Measurements from ENCODE around the gene TNFSF13.
"Not testable (repeated sequence)": the region's sequence is repeated elsewhere in the genome, so short reads cannot be mapped to it uniquely, and the experiment has no call there.

TNFSF13 gene

DNA sequence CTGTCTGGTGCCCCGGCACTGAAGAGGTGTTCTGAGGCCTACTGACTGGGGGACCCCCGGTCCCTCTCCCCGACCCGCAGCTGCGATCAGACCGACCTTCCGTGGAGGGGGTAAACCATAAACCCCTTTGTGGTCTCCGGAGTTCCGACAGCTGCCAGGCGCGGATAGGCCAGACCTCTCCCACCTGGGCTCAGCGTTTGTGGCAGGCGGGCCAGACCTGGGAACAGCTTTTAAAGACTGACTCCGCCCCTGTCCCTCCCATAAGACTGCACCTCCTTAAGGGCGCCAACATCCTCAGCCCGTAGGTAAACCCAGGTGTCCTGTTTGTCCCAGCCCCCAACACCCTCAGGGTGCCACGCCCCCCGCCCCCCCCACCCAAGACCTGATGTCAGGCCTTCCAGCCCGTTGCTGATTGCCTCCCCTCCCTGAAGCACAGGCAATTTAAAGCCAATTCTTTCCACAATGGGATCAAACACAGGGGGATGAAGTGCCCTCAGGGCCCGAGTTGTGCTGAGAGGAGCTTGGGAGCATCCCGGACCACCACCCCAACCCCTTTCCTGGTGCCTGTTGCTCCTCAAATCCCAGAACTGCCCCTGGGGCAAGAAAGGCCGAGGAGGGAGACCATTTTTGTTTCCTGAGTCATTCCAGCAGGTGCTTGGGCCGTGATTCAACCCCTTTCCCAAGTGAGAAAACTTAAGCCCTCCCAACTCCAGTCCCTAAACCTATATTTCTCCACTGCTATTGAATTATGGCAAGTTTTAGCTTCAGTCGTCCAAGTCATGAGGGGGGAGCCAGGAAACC, 31.5 kb downstream of the TNFSF13 start, which contains the start of gene SOX15:
TSS of gene SOX15 (minus strand) at position 204 of the 801 bp plus-strand sequence. CDS start 418 bp downstream, outside the sequence.
- DNase-seq (ENCODE audit: low read depth in 4 of 4, low spot score in 1 of 4), result no peak

DNA sequence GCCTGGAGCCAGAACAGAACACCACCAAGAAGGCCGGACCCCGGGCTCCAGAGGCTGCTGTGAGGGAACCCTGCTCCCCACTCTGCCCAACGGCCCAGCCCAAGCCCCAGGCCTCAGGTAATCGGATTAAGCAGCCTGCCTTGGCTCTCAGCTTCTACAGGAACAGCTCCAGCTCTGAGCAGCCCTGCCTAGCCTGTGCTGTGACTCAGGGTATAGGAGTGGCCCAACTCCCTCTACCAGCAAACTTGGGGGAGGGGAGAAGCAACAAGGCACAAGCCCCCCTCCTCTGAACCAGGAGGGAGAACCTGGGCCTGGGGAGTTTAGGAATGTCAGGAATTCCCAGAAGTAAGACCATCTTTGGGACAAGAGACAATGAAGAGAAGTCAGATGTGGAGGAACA, 32.2 kb downstream of the TNFSF13 start:
- no peak for DNase-seq (ENCODE audit: low read depth in 4 of 4, low spot score in 1 of 4)

DNA sequence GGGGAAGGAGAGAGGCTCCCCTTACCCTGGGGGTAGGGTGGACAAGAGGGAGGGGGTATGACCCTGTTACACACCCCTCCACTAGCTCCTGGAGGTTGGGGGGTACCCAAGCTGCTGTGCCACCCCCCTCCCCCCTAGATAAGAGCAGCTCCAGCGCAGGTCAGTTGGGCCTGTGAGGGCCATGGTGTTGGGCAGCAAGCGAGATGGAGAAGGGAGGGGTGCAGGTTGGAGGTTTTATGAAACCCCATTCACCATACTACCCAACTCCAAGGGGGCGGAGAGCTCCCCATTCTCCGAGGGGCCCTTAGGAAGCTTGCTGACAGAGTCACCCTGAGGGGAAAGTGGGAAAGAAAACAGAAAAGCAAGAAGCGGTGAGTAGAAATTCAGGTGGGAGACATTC, 33.0 kb downstream of the TNFSF13 start:
- DNase-seq (ENCODE audit: low read depth in 4 of 4, low spot score in 1 of 4), result no peak

DNA sequence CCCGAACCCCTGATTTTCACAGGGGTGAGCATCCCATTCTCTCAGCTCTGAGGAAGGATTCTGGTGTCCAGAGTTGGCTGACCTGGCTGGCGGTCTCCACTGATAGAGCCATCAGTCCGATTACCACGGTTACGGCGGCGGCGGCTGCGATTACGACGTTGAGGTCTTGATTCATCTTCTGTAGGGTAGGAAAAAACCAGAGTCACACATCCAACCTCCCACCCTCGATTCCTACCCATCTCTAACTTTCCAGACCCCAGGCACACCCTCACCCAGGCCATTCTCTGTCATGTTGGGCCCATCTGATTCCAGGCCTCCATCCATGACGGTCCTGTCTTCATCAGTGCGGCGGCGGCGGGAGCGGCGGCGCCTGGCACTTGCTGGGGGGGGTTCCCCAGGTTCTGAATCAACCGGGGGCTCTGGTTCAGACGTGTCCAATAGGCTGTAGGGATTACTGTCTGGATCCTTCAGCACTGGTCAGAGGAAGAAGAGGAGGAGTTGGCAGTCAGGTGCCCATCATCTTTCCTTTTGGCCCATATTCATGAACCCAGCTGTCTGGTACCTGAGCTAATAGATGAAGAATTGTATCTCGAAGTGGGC, 34.0 kb downstream of the TNFSF13 start:
- no peak for DNase-seq (ENCODE audit: low read depth in 4 of 4, low spot score in 1 of 4)

DNA sequence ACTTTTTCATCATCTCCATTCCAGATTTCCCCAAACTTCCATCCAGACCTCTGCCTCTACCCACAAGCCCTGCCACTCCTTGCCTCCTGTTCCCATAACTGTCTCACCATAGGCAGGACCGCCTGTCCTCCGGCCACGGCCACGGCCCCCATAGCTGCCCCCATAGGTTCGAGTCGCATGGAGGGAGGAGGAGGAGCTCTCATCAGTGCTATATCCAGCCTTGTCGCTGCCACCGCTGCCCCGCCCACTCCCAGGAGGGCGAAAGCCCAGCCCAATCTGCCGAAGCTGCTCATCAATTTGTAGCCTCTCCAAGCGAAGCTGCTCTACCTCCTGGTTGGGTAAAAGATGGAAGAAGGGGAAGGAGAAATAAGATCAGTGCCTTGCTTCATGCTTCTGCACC, 34.7 kb downstream of the TNFSF13 start:
- DNase-seq (ENCODE audit: low read depth in 4 of 4, low spot score in 1 of 4), result no peak

DNA sequence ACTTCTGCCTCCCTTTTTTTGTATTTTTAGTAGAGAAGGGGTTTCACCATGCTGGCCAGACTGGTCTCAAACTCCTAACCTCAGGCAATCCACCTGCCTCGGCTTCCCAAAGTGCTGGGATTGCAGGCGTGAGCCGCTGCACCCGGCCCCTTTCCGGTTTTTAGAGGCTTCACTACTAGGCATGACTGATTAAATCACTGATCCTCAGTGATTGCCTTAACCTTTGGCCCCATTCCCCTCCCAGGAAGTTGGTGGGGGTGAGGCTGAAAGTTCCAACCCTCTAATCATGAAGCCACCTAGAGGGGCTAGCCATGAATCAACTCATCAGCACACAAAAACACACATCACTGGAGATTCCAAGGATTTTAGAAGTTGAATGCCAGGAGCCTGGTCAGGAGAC, 39.0 kb downstream of the TNFSF13 start:
- DNase-seq (ENCODE audit: low read depth in 4 of 4, low spot score in 1 of 4), result not testable (repeated sequence)

DNA sequence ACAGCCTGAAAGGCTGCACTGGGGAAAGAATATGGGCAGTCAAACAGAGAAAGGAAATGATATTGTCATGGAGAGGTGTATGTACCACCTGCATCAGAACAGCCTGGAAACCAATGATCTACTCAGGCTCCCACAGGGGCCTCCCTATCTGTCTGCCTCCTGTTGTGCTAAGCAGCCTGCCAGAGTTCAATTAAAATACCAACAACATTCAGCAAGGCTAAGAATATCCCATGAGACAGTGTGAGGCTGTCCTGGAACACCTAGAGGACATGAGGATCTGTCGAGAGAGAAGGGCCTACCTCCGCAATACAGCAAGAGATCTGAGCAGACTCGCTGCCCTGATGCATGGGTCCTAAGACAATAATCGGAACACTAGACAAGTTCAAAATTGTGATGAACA, 47.7 kb downstream of the TNFSF13 start:
- DNase-seq (ENCODE audit: low read depth in 4 of 4, low spot score in 1 of 4), result no peak

DNA sequence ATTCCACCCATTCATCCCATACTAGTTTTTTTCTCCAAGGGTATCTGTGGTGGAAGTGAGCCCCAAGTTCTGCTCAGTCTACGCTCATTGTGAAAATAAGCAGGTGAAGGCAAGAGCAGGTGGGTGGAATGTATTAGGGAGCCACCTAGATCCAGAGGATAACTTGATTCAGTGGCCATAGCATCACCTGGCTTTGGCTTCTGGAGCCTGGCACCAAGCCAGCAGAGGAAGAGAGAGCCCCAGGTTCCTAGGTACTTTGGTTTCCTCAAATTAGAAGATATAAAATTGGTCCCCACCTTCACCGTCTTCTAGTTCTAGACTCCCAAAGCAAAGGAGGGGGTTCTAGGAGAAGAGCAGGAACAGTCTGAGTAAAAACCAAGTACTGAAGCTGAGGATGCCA, 52.1 kb downstream of the TNFSF13 start:
- no peak for DNase-seq (ENCODE audit: low read depth in 4 of 4, low spot score in 1 of 4)
